Astrocyte of the cerebellum (primary cell): ENCODE measurements around the gene RELB.

ENCODE experiments used
- DNase-seq: peaks from one replicate; pipeline ENCODE4 v3.0.0-alpha.2; 2011; ENCODE audit warnings: low read depth
- H3K4me3 ChIP-seq: 2 replicates; pipeline ENCODE4 v1.5.1; 2011; ENCODE audit warnings: mild to moderate bottlenecking, low read depth, low read length, moderate library complexity
- CTCF ChIP-seq: IDR thresholded peaks from 2 replicates; pipeline ENCODE4 v1.5.1; 2012; ENCODE audit warnings: low read length, low read depth, moderate library complexity, mild to moderate bottlenecking; ENCODE audit errors: missing control alignments
- in situ Hi-C: cut with HindIII; loops from 2 replicates; pipeline ENCODE4 v1.10.0; 2017; ENCODE audit warnings: low sequenced_read_pairs

The RELB gene

GRCh38 chr19:45040059-45040771, 39.0 kb downstream of the RELB start:
- peak overlapping the region; percentile 80 for H3K4me3 ChIP-seq
- in situ Hi-C loops: no loop called here
- DNase-seq: no peak
- TF ChIP-seq CTCF: no peak

GRCh38 chr19:45041125-45041524, 39.9 kb downstream of the RELB start:
- DNase-seq: no peak
- no peak for TF ChIP-seq CTCF
- no peak overlapping the region for H3K4me3 ChIP-seq
- in situ Hi-C loops: no loop called here

GRCh38 chr19:45045671-45046353, 44.5 kb downstream of the RELB start:
- in situ Hi-C loops: no loop called here
- TF ChIP-seq CTCF: no peak
- DNase-seq: no peak
- no peak overlapping the region for H3K4me3 ChIP-seq

GRCh38 chr19:45046355-45046754, 45.1 kb downstream of the RELB start:
- no peak overlapping the region for H3K4me3 ChIP-seq
- in situ Hi-C loops: no loop called here
- no peak for TF ChIP-seq CTCF
- DNase-seq: no peak

GRCh38 chr19:45047188-45047797, 46.0 kb downstream of the RELB start:
- TF ChIP-seq CTCF: no peak
- no peak overlapping the region for H3K4me3 ChIP-seq
- in situ Hi-C loops: no loop called here
- DNase-seq: no peak

- TF ChIP-seq CTCF: no peak
- in situ Hi-C loops: no loop called here
- no peak for DNase-seq
- no peak overlapping the region for H3K4me3 ChIP-seq
Measured at GRCh38 chr19:45049073-45049736, 47.9 kb downstream of the RELB start.
